Endothelial cell of umbilical vein (primary cell): ENCODE results near the gene PIANP. TPM values are rescaled to one million over a fixed set of nuclear protein-coding genes. Genes with fewer than 3 reads are reported as not detected.

ENCODE experiments used
- BruUV-seq: library from RNA; stranded (reverse); fragments of 400-500 nt; replicated peaks from 2 replicates; lab custom pipeline; 2021; lab: Mats Ljungman, UMichigan
- CTCF ChIA-PET: fragments of 300-600, 350-600 bp; sonication (Branson Sonifier 250); formaldehyde crosslinking; loops from one replicate; lab custom pipeline; 2021; ENCODE audit warnings: antibody characterized with exemption, inconsistent platforms; lab: Charles Lee
- POLR2A ChIA-PET: fragments of 300-600, 350-600 bp; sonication (Branson Sonifier 250); formaldehyde crosslinking; loops from one replicate; lab custom pipeline; 2021; ENCODE audit warnings: antibody characterized with exemption, inconsistent platforms; lab: Charles Lee
- DNase-seq: peaks from one replicate; pipeline ENCODE4 v3.0.0-alpha.2; 2011; ENCODE audit warnings: low read depth, low spot score
- FAIRE-seq: peaks from 2 replicates; lab custom pipeline; 2011; peaks lifted over from hg19 to GRCh38; lab: Jason Lieb, UNC
- H2AFZ ChIP-seq: 2 replicates; pipeline ENCODE4 v1.6.0; 2012; ENCODE audit warnings: low read depth, low read length, control low read depth, inconsistent platforms
- H3K27ac ChIP-seq: 2 replicates; pipeline ENCODE4 v1.5.1; 2011; ENCODE audit warnings: low read depth, mild to moderate bottlenecking, control low read depth, low read length, moderate library complexity; ENCODE audit not compliant: insufficient read depth
- H3K27me3 ChIP-seq, 2 experiments: 2 replicates each; pipeline versions ENCODE4 v1.6.0 to v1.6.1; 2011; ENCODE audit warnings: low read length in 2 of 2, mixed read lengths in 1 of 2; ENCODE audit not compliant: control insufficient read depth in 2 of 2, insufficient read depth in 2 of 2
- H3K36me3 ChIP-seq, 2 experiments: 2 replicates in 1 of 2; 3 replicates in 1 of 2; pipeline ENCODE4 v1.5.1; 2011; ENCODE audit warnings: low read length in 2 of 2, mild to moderate bottlenecking in 1 of 2, moderate library complexity in 1 of 2; ENCODE audit not compliant: control insufficient read depth in 2 of 2, insufficient read depth in 2 of 2; ENCODE audit errors: extremely low read depth in 1 of 2
- H3K4me1 ChIP-seq: 3 replicates; pipeline ENCODE4 v1.5.1; 2011; ENCODE audit warnings: mild to moderate bottlenecking, low read length; ENCODE audit not compliant: control insufficient read depth, insufficient read depth; ENCODE audit errors: extremely low read depth
- H3K4me2 ChIP-seq: 2 replicates; pipeline ENCODE4 v1.6.1; 2011; ENCODE audit warnings: low read length, control low read depth, mixed read lengths; ENCODE audit not compliant: insufficient read depth
- H3K4me3 ChIP-seq, 3 experiments: fragments of 200-600 bp in 1 of 3; sonication (generic), shearing (Covaris generic) in 1 of 3; replicated peaks in 1 of 3; 2 replicates each; pipeline ENCODE4 v1.5.1; 2011 to 2016; ENCODE audit warnings: control low read depth in 3 of 3, low read length in 3 of 3, mild to moderate bottlenecking in 2 of 3, inconsistent platforms in 1 of 3, low read depth in 1 of 3, moderate library complexity in 1 of 3; ENCODE audit not compliant: insufficient read depth in 1 of 3
- H3K79me2 ChIP-seq: 2 replicates; pipeline ENCODE4 v1.6.0; 2012; ENCODE audit warnings: low read length, inconsistent platforms; ENCODE audit not compliant: control insufficient read depth, insufficient read depth
- H3K9ac ChIP-seq: replicated peaks from 2 replicates; pipeline ENCODE3; 2011; ENCODE audit warnings: low read length, control low read depth; ENCODE audit not compliant: insufficient read depth; ENCODE audit errors: extremely low read depth
- H3K9me1 ChIP-seq: replicated peaks from 3 replicates; pipeline ENCODE4 v1.6.0; 2011; ENCODE audit warnings: mild to moderate bottlenecking, low read length; ENCODE audit not compliant: control insufficient read depth, insufficient read depth; ENCODE audit errors: extremely low read depth
- H3K9me3 ChIP-seq: replicated peaks from 2 replicates; pipeline ENCODE4 v1.5.1; 2012; ENCODE audit warnings: low read length, inconsistent platforms; ENCODE audit not compliant: control insufficient read depth, insufficient read depth
- H4K20me1 ChIP-seq: replicated peaks from 2 replicates; pipeline ENCODE3; 2011; ENCODE audit warnings: mild to moderate bottlenecking, low read length; ENCODE audit not compliant: control insufficient read depth, insufficient read depth; ENCODE audit errors: extremely low read depth
- EZH2 ChIP-seq: IDR thresholded peaks from 2 replicates; pipeline ENCODE4 v1.6.1; 2012; ENCODE audit warnings: borderline replicate concordance, low read depth, mild to moderate bottlenecking, moderate library complexity, low read length, inconsistent platforms; ENCODE audit not compliant: severe bottlenecking
- FOS ChIP-seq: IDR thresholded peaks from 2 replicates; pipeline ENCODE4 v1.6.1; 2011; ENCODE audit warnings: mild to moderate bottlenecking, low read length, moderate library complexity, borderline replicate concordance; ENCODE audit not compliant: insufficient read depth
- GATA2 ChIP-seq: IDR thresholded peaks from 2 replicates; pipeline ENCODE4 v1.7.0; 2011; ENCODE audit warnings: low read depth, mild to moderate bottlenecking, moderate library complexity, mixed read lengths, low read length; ENCODE audit not compliant: insufficient read length, insufficient read depth
- JUN ChIP-seq: IDR thresholded peaks from 2 replicates; pipeline ENCODE4 v1.6.1; 2011; ENCODE audit warnings: borderline replicate concordance, low read depth; ENCODE audit not compliant: insufficient read length, insufficient read depth
- MAX ChIP-seq: IDR thresholded peaks from 2 replicates; pipeline ENCODE4 v1.6.1; 2011; ENCODE audit not compliant: insufficient read depth, insufficient read length
- MYC ChIP-seq: IDR thresholded peaks from one replicate; pipeline ENCODE4 v1.6.1; 2011; ENCODE audit warnings: mild to moderate bottlenecking, low read depth, low read length
- POLR2A ChIP-seq: IDR thresholded peaks from 2 replicates; pipeline ENCODE4 v1.6.1; 2012; ENCODE audit warnings: low read depth, mild to moderate bottlenecking, control low read depth, low read length
- POLR2AphosphoS5 ChIP-seq: IDR thresholded peaks from 2 replicates; pipeline ENCODE4 v1.6.1; 2012; ENCODE audit warnings: low read depth, mild to moderate bottlenecking, control low read depth, low read length, moderate library complexity; ENCODE audit not compliant: insufficient read depth
- dilution Hi-C: fragments of 300-500 bp; cut with MboI; formaldehyde crosslinking; loops from one replicate; pipeline ENCODE4 v1.15.0; 2019; ENCODE audit warnings: low sequenced_read_pairs; ENCODE audit not compliant: extremely low pct_ligation_motif_present
- intact Hi-C: fragments of 100-400 bp; cut with micrococcal nuclease; formaldehyde crosslinking; loops from one replicate; pipeline ENCODE4 v1.10.0; 2022
- polyA plus RNA-seq, 4 experiments: library from polyadenylated mRNA; depleted of rRNA in 3 of 4; stranded (reverse) in 3 of 4; unstranded in 1 of 4; fragments of >200 nt; gene quantifications; 2 replicates each; pipeline versions ENCODE4 v1.2.1 to v1.2.3, GENCODE V29; 2011 to 2012; ENCODE audit warnings: missing spikeins in 1 of 4
- total RNA-seq: library from RNA; stranded (reverse); gene quantifications from 2 replicates; pipeline ENCODE4 v1.2.3, GENCODE V29; 2021
- TF ChIP-seq, protein P1 (sequence below), 2 donors: IDR thresholded peaks; 1 replicate in 1 of 2; 2 replicates in 1 of 2; pipeline ENCODE4 v1.5.1; 2011; ENCODE audit warnings: low read length in 2 of 2, mild to moderate bottlenecking in 2 of 2, moderate library complexity in 2 of 2, control low read depth in 1 of 2, inconsistent platforms in 1 of 2, low read depth in 1 of 2; ENCODE audit not compliant: insufficient read depth in 1 of 2; ENCODE audit errors: extremely low read depth in 1 of 2

The PIANP gene
- total and polyA plus RNA-seq, 2 donors (not counting 3 experiments of a cell fraction or from before 2014, with no cell fraction given) = 0.10 to 0.55 TPM

GRCh38 chr12:6724409-6724797, 23.8 kb upstream of the PIANP start:
- H3K4me2 ChIP-seq = peak overlapping the region; percentile 47
- H3K27ac ChIP-seq = peak overlapping the region; percentile 52
- no peak for FAIRE-seq
- no peak for DNase-seq
- TF ChIP-seq, protein P1, sequence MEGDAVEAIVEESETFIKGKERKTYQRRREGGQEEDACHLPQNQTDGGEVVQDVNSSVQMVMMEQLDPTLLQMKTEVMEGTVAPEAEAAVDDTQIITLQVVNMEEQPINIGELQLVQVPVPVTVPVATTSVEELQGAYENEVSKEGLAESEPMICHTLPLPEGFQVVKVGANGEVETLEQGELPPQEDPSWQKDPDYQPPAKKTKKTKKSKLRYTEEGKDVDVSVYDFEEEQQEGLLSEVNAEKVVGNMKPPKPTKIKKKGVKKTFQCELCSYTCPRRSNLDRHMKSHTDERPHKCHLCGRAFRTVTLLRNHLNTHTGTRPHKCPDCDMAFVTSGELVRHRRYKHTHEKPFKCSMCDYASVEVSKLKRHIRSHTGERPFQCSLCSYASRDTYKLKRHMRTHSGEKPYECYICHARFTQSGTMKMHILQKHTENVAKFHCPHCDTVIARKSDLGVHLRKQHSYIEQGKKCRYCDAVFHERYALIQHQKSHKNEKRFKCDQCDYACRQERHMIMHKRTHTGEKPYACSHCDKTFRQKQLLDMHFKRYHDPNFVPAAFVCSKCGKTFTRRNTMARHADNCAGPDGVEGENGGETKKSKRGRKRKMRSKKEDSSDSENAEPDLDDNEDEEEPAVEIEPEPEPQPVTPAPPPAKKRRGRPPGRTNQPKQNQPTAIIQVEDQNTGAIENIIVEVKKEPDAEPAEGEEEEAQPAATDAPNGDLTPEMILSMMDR (IDR thresholded peaks at IDR 0.05; ENCODE audit: extremely low read depth in 1 of 2, insufficient read depth in 1 of 2, low read depth in 1 of 2, low read length in 2 of 2) = no peak
- no peak for TF ChIP-seq MAX
- no peak for TF ChIP-seq GATA2
- no peak for TF ChIP-seq EZH2
- no peak for TF ChIP-seq FOS
- no peak for TF ChIP-seq POLR2A
- TF ChIP-seq JUN = no peak
- TF ChIP-seq MYC = no peak
- TF ChIP-seq POLR2AphosphoS5 = no peak
- peak overlapping the region; percentile 1 to 48 (median 45) for H3K4me3 ChIP-seq
- no peaks in the 10 kb centered on the region for H4K20me1 ChIP-seq
- peaks cover 2% of the 10 kb centered on the region for H3K79me2 ChIP-seq
- peak overlapping the region; percentile 11 for H2AFZ ChIP-seq
- POLR2A ChIA-PET = interaction anchor here (0.6 to 1.5 kb wide), 6 partner anchors 19 to 167 kb away, joined by 3 to 13 read pairs (median 4); partner anchors contain the start of genes CDCA3, MLF2, PTMS and ZNF384
- dilution Hi-C loops (no loop called here), intact Hi-C loops (loop anchor here (1.0 kb wide), 4 partner anchors 29 to 61 kb away; partner anchors contain the start of genes ING4, MLF2 and ZNF384)
- peaks cover 11% of the 10 kb centered on the region for H3K4me1 ChIP-seq
- H3K27me3 ChIP-seq = no peaks in the 10 kb centered on the region
- CTCF ChIA-PET = interaction anchor here (0.6 to 2.8 kb wide), 15 partner anchors 9 to 148 kb away, joined by 3 to 15 read pairs (median 4); partner anchors contain the start of genes CDCA3, MLF2, PTMS and USP5
- BruUV-seq = TSS peak; percentile 64
- no peaks in the 10 kb centered on the region for H3K9me1 ChIP-seq
- H3K9ac ChIP-seq = peak overlapping the region; percentile 57
- peaks cover 0 to 8% of the 10 kb centered on the region in 2 experiments for H3K36me3 ChIP-seq
- no peaks in the 10 kb centered on the region for H3K9me3 ChIP-seq
